Tibial nerve (tissue), 4 donors: ENCODE results near the gene RPL37A. TPM values are rescaled to one million over a fixed set of nuclear protein-coding genes. Genes with fewer than 3 reads are reported as not detected.

ENCODE experiments used
- DNase-seq, 2 donors: peaks; one replicate each; pipeline ENCODE4 v3.0.0-alpha.2; 2019; ENCODE audit warnings: low spot score in 2 of 2
- H3K27ac ChIP-seq, 4 donors: fragments of 200-600 bp; sonication (generic) in 3 of 4; one replicate each; pipeline ENCODE4 v1.5.1; 2017 to 2019; ENCODE audit warnings: mild to moderate bottlenecking in 1 of 4
- H3K27me3 ChIP-seq, 2 donors: fragments of 200-600 bp; sonication (generic) in 1 of 2; one replicate each; pipeline versions ENCODE4 v1.5.1 to v1.6.0; 2017 to 2019
- H3K36me3 ChIP-seq, 3 donors: fragments of 200-600 bp; sonication (generic); one replicate each; pipeline ENCODE4 v1.5.1; 2018 to 2019
- H3K4me1 ChIP-seq, 4 donors: fragments of 200-600 bp; sonication (generic) in 3 of 4; one replicate each; pipeline ENCODE4 v1.5.1; 2017 to 2019
- H3K4me3 ChIP-seq, 4 donors: fragments of 200-600 bp; sonication (generic) in 3 of 4; one replicate each; pipeline ENCODE4 v1.5.1; 2017 to 2019; ENCODE audit warnings: mild to moderate bottlenecking in 1 of 4, moderate library complexity in 1 of 4
- H3K9me3 ChIP-seq, 4 donors: fragments of 200-600 bp; sonication (generic) in 3 of 4; one replicate each; pipeline ENCODE4 v1.5.1; 2017 to 2019
- CTCF ChIP-seq, 5 experiments: fragments of 200-600 bp in 3 of 5; fragments of 450-650 bp in 2 of 5; sonication (generic) in 3 of 5; IDR thresholded peaks; one replicate each; pipeline ENCODE4 v1.5.1; 2016 to 2019; ENCODE audit warnings: antibody characterized with exemption in 5 of 5, mild to moderate bottlenecking in 3 of 5, moderate library complexity in 2 of 5
- EP300 ChIP-seq, 2 donors: sonication (generic); formaldehyde crosslinking; IDR thresholded peaks; one replicate each; pipeline ENCODE4 v1.6.1; 2017; ENCODE audit warnings: antibody characterized with exemption in 2 of 2, mild to moderate bottlenecking in 1 of 2
- POLR2A ChIP-seq, 2 donors: fragments of 450-650 bp; IDR thresholded peaks; one replicate each; pipeline ENCODE4 v1.6.1; 2017; ENCODE audit warnings: antibody characterized with exemption in 2 of 2, mild to moderate bottlenecking in 2 of 2, moderate library complexity in 2 of 2
- WGBS, 2 donors: methylation state at CpG; one replicate each; pipeline ENCODE4 v1.1.5; 2018; 5-methylcytosine and 5-hydroxymethylcytosine counted together
- total RNA-seq, 4 donors: library from RNA; depleted of rRNA; stranded (reverse); fragments of >200 nt; gene quantifications; one replicate each; pipeline ENCODE4 v1.1.0, GENCODE V29; 2016

Gene RPL37A
- total RNA-seq, 4 donors from 2014 or later, result 1,138 to 2,228 (median 1,396) TPM

GRCh38 chr2:216473187-216473586 lies 25.5 kb upstream of the RPL37A start:
- no peak for TF ChIP-seq POLR2A (IDR thresholded peaks at IDR 0.05)
- no peak for TF ChIP-seq CTCF (IDR thresholded peaks at IDR 0.05)
- no peak for TF ChIP-seq EP300 (IDR thresholded peaks at IDR 0.05)
- 82 to 92% methylated on average over 3 of the region's 3 CpGs for WGBS, 2 donors
- no peak overlapping the region for H3K4me3 ChIP-seq
- H3K27me3 ChIP-seq, result no peaks in the 10 kb centered on the region
- H3K9me3 ChIP-seq, result no peaks in the 10 kb centered on the region
- no peak for DNase-seq
- peaks cover 0 to 69% (median 0%) of the 10 kb centered on the region in 3 donors for H3K36me3 ChIP-seq
- H3K27ac ChIP-seq, result no peak overlapping the region
- peaks cover 0 to 12% (median 0%) of the 10 kb centered on the region in 4 donors for H3K4me1 ChIP-seq

- H3K4me1 ChIP-seq, result peaks cover 0 to 24% (median 2%) of the 10 kb centered on the region in 4 donors
- H3K27ac ChIP-seq, result no peak overlapping the region
- peaks cover 0 to 70% (median 0%) of the 10 kb centered on the region in 3 donors for H3K36me3 ChIP-seq
- H3K4me3 ChIP-seq, result no peak overlapping the region
- WGBS, 2 donors, result 88 to 93% methylated on average over 12 of the region's 12 CpGs
- H3K9me3 ChIP-seq, result no peaks in the 10 kb centered on the region
- H3K27me3 ChIP-seq, result no peaks in the 10 kb centered on the region
- TF ChIP-seq EP300 (IDR thresholded peaks at IDR 0.05) (no peak), CTCF (IDR thresholded peaks at IDR 0.05) (no peak)
- no peak for DNase-seq
Measured at GRCh38 chr2:216474925-216475670, 23.5 kb upstream of the RPL37A start.

GRCh38 chr2:216475767-216476166 lies 22.9 kb upstream of the RPL37A start:
- Histone ChIP-seq H3K4me3 (no peak overlapping the region), H3K9me3 (no peaks in the 10 kb centered on the region), H3K27me3 (no peaks in the 10 kb centered on the region), H3K27ac (no peak overlapping the region), H3K36me3 (peaks cover 0 to 71% (median 0%) of the 10 kb centered on the region in 3 donors), H3K4me1 (peaks cover 0 to 24% (median 2%) of the 10 kb centered on the region in 4 donors)
- TF ChIP-seq POLR2A (IDR thresholded peaks at IDR 0.05), result no peak
- no peak for TF ChIP-seq EP300 (IDR thresholded peaks at IDR 0.05)
- no peak for TF ChIP-seq CTCF (IDR thresholded peaks at IDR 0.05)
- 85 to 90% methylated on average over 6 of the region's 6 CpGs for WGBS, 2 donors
- DNase-seq, result no peak

GRCh38 chr2:216477283-216478035 lies 21.2 kb upstream of the RPL37A start:
- DNase-seq, result no peak
- Histone ChIP-seq H3K27ac (peak overlapping the region in 2 of 4 donors; percentile 79 to 86), H3K27me3 (no peaks in the 10 kb centered on the region), H3K4me3 (no peak overlapping the region), H3K9me3 (no peaks in the 10 kb centered on the region), H3K36me3 (peaks cover 0 to 75% (median 0%) of the 10 kb centered on the region in 3 donors), H3K4me1 (peaks cover 0 to 24% (median 2%) of the 10 kb centered on the region in 4 donors)
- WGBS, 2 donors, result 63 to 86% methylated on average over 2 of the region's 2 CpGs
- no peak for TF ChIP-seq CTCF (IDR thresholded peaks at IDR 0.05)
- TF ChIP-seq EP300 (IDR thresholded peaks at IDR 0.05), result no peak
- TF ChIP-seq POLR2A (IDR thresholded peaks at IDR 0.05), result no peak

GRCh38 chr2:216478151-216478550 lies 20.5 kb upstream of the RPL37A start:
- Histone ChIP-seq H3K36me3 (peaks cover 0 to 82% (median 0%) of the 10 kb centered on the region in 3 donors), H3K4me3 (no peak overlapping the region), H3K27me3 (no peaks in the 10 kb centered on the region), H3K4me1 (peaks cover 0 to 24% (median 2%) of the 10 kb centered on the region in 4 donors), H3K27ac (peak overlapping the region; percentile 31 to 87 (median 69)), H3K9me3 (no peaks in the 10 kb centered on the region)
- DNase-seq, result no peak
- TF ChIP-seq CTCF (IDR thresholded peaks at IDR 0.05) (no peak), EP300 (IDR thresholded peaks at IDR 0.05) (peak in 1 of 2 donors; percentile 66), POLR2A (IDR thresholded peaks at IDR 0.05) (no peak)
- 40 to 68% methylated on average over 2 to 3 of the region's 3 CpGs for WGBS, 2 donors
